Parathyroid adenoma (tissue), 2 donors: ENCODE measurements around the gene MDM4.

Experiments used
- H2AFZ ChIP-seq: fragments of 300-600 bp; sonication (generic); one replicate; pipeline ENCODE4 v1.7.0; 2017; ENCODE audit warnings: antibody characterized with exemption, mild to moderate bottlenecking
- H3K27ac ChIP-seq: fragments of 300-600 bp; sonication (generic); one replicate; pipeline ENCODE4 v1.7.0; 2017
- H3K27me3 ChIP-seq: fragments of 300-600 bp; sonication (generic); one replicate; pipeline ENCODE4 v1.7.0; 2017; ENCODE audit warnings: low read length; ENCODE audit not compliant: control insufficient read depth, insufficient read depth
- H3K36me3 ChIP-seq: fragments of 300-600 bp; sonication (generic); one replicate; pipeline ENCODE4 v1.7.0; 2017; ENCODE audit warnings: low read length; ENCODE audit not compliant: control insufficient read depth, insufficient read depth
- H3K4me1 ChIP-seq: fragments of 300-600 bp; sonication (generic); one replicate; pipeline ENCODE4 v1.7.0; 2017; ENCODE audit warnings: control low read depth
- H3K4me2 ChIP-seq: fragments of 300-600 bp; sonication (generic); one replicate; pipeline ENCODE4 v1.7.0; 2017; ENCODE audit warnings: low read length
- H3K4me3 ChIP-seq: fragments of 300-600 bp; sonication (generic); one replicate; pipeline ENCODE4 v1.7.0; 2017; ENCODE audit warnings: low read depth, low read length
- H3K79me2 ChIP-seq: fragments of 300-600 bp; sonication (generic); one replicate; pipeline ENCODE4 v1.7.0; 2017; ENCODE audit warnings: control low read depth
- H3K9ac ChIP-seq: fragments of 300-600 bp; sonication (generic); one replicate; pipeline ENCODE4 v1.7.0; 2017; ENCODE audit warnings: mild to moderate bottlenecking
- H3K9me3 ChIP-seq: fragments of 300-600 bp; sonication (generic); one replicate; pipeline ENCODE4 v1.7.0; 2017; ENCODE audit warnings: low read length; ENCODE audit not compliant: control insufficient read depth
- TF ChIP-seq, protein P1 (sequence below): fragments of 300-600 bp; sonication (generic); IDR thresholded peaks from one replicate; pipeline ENCODE4 v1.7.0; 2017; ENCODE audit warnings: antibody characterized with exemption, mild to moderate bottlenecking
- donor health status: primary hyperparathyroidism.

The MDM4 gene

DNA sequence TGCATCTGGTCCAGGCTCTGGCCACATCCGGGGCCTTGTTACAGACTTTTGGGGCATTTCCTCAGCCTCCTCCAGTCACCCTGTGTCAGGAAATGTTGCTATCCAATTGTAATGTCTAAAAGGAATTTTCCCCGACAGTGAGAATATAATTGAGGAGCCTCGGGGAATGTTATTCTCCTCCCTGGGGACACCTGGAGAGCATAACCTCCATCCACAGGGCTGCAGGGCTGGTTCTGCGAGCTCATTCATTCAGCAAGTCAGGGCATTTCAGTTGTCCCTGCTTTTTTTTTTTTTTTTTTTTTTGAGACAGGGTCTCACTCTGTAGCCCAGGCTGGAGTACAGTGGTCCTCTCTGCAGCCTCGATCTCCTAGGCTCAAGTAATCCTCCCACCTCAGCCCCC is 72.6 kb downstream of the MDM4 start:
- TF ChIP-seq, protein P1, sequence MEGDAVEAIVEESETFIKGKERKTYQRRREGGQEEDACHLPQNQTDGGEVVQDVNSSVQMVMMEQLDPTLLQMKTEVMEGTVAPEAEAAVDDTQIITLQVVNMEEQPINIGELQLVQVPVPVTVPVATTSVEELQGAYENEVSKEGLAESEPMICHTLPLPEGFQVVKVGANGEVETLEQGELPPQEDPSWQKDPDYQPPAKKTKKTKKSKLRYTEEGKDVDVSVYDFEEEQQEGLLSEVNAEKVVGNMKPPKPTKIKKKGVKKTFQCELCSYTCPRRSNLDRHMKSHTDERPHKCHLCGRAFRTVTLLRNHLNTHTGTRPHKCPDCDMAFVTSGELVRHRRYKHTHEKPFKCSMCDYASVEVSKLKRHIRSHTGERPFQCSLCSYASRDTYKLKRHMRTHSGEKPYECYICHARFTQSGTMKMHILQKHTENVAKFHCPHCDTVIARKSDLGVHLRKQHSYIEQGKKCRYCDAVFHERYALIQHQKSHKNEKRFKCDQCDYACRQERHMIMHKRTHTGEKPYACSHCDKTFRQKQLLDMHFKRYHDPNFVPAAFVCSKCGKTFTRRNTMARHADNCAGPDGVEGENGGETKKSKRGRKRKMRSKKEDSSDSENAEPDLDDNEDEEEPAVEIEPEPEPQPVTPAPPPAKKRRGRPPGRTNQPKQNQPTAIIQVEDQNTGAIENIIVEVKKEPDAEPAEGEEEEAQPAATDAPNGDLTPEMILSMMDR = no peak
- H3K4me3 ChIP-seq = no peak overlapping the region
- H3K9me3 ChIP-seq = no peaks in the 10 kb centered on the region
- no peak overlapping the region for H2AFZ ChIP-seq
- no peak overlapping the region for H3K4me2 ChIP-seq
- no peak overlapping the region for H3K27ac ChIP-seq
- H3K9ac ChIP-seq = no peak overlapping the region
- no peaks in the 10 kb centered on the region for H3K27me3 ChIP-seq
- H3K4me1 ChIP-seq = no peaks in the 10 kb centered on the region
- no peaks in the 10 kb centered on the region for H3K79me2 ChIP-seq
- H3K36me3 ChIP-seq = no peaks in the 10 kb centered on the region

DNA sequence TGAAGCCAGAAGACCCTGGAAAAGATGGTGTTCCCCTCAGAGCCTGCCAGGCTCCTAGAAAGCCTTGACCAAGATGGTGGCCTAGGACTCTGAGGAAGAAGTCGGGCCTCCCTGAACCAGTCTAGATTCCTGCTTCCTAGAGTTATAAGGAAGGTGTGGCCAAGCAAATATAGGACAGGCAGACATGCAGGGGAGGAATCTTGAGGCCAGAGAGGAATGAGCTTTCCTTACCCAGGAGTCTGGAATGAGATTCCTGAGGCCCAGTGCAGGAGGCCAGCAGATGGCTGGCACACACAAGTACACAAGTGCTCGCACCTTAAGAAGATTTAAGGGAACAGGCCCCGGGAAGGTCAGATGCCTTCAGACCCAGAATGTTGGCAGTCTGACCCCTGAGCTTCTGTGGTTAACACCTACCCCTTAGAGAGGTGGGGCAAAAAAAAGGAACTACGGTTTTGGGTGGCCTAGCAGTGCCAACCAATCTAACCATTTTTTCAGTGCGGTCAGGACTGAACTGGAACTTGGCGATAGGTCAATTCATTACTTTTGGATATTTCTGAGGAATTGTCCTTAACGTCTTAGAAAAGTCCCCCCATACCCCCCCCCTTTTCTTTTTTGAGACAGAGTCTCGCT is 73.3 kb downstream of the MDM4 start:
- TF ChIP-seq, protein P1 = no peak
- Histone ChIP-seq H3K27ac (no peak overlapping the region), H3K4me3 (no peak overlapping the region), H3K4me1 (no peaks in the 10 kb centered on the region), H3K4me2 (no peak overlapping the region), H2AFZ (no peak overlapping the region), H3K79me2 (no peaks in the 10 kb centered on the region), H3K9me3 (no peaks in the 10 kb centered on the region), H3K27me3 (no peaks in the 10 kb centered on the region), H3K36me3 (no peaks in the 10 kb centered on the region), H3K9ac (no peak overlapping the region)

DNA sequence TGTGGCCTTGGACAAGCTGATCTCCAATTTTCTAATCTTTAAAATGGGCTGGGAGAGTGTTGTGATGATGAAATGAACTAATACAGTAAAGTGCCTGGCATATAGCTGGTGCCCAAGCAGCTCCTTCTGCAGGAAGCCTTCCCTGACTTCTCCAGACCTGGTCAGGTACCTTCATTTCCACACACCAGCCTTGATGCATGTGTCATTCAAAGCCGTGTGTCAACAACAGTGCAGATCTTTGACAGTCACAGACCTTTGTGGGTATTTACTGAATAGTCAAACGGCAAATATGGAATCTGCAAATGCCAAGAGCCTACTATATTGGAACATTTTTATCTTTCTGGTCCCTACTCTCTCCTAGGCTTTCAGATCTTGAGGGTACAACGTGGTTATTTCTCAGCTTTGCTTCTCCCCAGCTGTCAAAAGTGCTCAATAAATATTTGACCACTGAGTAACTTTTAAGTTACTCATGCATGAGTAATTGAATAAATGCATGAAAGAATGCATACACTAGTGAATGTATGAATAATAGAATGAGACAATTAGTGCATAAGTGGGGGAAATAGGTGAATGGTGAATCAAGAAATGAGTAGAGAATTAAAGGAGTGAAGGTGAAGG is 75.4 kb downstream of the MDM4 start:
- TF ChIP-seq, protein P1 = no peak
- Histone ChIP-seq H3K4me2 (no peak overlapping the region), H2AFZ (no peak overlapping the region), H3K9me3 (no peaks in the 10 kb centered on the region), H3K27ac (no peak overlapping the region), H3K27me3 (no peaks in the 10 kb centered on the region), H3K9ac (no peak overlapping the region), H3K79me2 (no peaks in the 10 kb centered on the region), H3K4me3 (no peak overlapping the region), H3K36me3 (no peaks in the 10 kb centered on the region), H3K4me1 (no peaks in the 10 kb centered on the region)

DNA sequence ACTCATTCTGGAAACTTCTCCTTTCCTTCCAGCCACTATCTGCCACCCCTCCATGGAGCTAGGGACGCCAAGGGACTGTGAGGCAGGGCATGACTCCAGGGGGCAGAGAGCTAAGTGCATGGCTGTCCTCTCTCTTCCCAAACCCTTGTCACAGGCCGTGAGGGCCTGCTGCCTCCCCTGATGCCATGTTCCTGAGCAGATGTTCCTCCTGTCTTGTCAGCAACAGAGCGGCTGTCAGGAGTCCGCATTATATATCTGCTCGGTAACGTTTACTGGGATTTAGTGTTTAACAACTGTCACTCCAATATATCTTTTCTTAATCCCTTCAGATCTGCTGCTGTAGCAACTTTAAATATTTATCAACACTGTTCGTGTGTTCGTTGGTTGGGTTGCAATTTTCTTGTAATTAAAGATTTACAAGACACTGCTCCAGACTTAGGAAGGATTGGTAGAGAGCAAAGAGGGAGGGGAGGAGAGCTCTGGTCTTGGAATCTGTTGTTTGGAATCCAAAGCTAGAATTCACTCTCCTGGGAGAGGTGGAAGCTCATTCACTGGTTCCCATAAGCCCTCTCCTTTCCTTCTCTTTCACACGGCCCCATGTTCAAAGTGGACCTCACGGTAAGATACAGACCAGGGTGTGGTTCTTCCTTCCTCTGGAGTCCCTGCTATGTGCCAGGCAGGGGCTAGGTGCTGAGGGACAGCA is 76.2 kb downstream of the MDM4 start:
- H3K9me3 ChIP-seq = no peaks in the 10 kb centered on the region
- H3K27me3 ChIP-seq = no peaks in the 10 kb centered on the region
- no peak overlapping the region for H3K9ac ChIP-seq
- H2AFZ ChIP-seq = no peak overlapping the region
- no peaks in the 10 kb centered on the region for H3K4me1 ChIP-seq
- no peaks in the 10 kb centered on the region for H3K36me3 ChIP-seq
- H3K4me2 ChIP-seq = no peak overlapping the region
- TF ChIP-seq, protein P1 = no peak
- H3K79me2 ChIP-seq = no peaks in the 10 kb centered on the region
- H3K4me3 ChIP-seq = no peak overlapping the region
- H3K27ac ChIP-seq = no peak overlapping the region
